ENCODE results near the gene NPTN.
A peak's percentile ranks its signal among the peaks of the same experiment; 100 is the strongest.
"Not testable (repeated sequence)": the region's sequence is repeated elsewhere in the genome, so short reads cannot be mapped to it uniquely, and the experiment has no call there.

Gene NPTN

GRCh38 chr15:73633111-73633990 is at the start of gene NPTN:
NPTN (minus strand) TSS chr15:73633389; CDS start chr15:73633215, 174 bp downstream.
- DNase-seq, result peak; percentile 91

GRCh38 chr15:73682600-73683090 is 49.5 kb upstream of the NPTN start:
- no peak for DNase-seq

DNA sequence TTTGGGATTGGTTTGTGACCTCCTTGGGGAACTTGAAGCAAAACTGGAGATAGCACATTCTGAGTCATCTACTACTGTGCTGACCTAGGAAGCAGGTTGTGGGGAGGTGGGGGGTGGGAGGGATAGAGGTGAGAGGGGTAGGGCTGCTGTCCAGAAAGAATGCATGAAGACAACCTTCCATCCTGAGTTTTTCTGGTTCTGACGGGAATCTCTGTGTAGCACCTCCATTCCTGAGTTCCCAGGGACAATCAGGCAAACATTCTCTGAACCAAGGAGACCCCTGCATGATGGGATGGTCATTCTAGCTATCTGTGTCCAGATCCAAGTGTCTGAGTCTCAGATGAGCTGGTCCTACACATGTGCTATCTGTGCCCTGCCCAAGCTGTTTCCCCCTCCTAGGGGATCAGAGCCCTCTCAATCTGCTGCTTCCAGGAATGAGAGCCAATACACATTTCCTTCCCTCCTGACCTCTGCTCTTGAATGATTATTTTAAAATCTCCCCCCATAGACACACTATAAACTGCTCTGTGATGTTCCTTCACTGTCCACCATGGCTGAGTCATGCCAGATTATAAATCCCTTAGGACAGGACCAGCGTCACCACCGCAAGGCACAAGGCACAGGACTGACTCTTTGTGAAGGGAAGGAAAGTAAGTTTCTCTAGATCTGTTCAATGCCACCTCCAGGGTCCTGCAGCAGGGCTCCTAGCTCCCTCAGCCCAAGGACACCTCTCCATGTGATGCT is 48.8 kb upstream of the NPTN start:
- no peak for DNase-seq

- DNase-seq, result no peak
Measured at GRCh38 chr15:73681063-73681462, 47.9 kb upstream of the NPTN start.

DNA sequence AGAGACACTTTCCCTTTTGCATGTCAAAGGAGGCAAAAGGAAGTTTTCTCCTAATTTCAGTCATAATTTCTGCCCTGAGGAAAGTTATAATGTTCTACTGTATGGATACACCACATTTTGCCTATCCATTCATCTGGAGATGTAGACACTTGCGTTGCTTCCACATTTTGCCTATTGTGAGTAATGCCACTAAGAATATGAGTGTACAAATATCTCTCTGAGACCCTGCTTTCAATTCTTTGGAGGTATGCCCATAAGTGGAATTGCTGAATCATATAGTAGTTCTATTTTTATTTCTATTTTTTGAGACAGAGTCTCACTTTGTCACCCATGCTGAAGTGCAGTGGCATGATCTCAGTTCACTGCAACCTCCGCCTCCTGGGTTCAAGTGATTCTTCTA is 47.4 kb upstream of the NPTN start:
- no peak for DNase-seq

DNA sequence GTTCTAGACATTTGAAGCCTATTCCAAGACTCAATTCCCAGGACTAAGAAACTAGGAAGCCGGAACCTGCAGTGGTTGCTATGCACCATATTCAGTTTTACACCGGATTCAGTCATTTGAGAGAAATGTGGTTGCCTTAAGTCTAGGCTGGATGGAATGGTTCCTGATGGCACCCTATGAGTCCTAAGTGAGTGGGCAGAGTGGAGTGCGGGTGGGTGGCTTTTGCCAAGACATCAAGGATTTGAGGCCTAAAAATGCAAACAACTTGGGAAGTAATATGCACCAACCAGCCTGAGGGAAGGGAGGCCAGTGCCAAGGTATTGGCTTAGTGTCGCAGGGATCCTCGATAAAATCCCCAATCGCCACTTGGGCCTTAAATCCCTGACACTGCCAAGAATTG is 46.8 kb upstream of the NPTN start:
- DNase-seq, result no peak

DNA sequence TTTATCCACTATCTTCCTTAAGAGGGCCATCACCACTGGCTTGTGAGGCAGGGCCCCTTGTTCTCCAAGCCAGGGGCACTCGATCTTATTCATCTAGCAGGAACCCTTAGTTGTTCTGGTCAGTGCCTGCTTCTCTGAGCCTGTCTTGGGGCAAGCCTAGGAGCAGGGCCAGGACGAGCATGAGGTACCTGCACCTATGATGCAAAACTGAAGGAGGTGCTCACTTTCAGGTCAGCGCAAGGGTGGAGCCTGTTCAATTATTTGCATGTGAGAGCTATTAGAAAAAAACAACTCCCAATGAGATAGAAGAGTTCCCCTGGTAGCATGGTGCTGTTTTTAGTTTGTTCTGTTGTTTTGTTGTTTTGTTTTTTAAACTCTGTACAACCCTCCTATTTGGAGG is 46.0 kb upstream of the NPTN start:
- no peak for DNase-seq

DNA sequence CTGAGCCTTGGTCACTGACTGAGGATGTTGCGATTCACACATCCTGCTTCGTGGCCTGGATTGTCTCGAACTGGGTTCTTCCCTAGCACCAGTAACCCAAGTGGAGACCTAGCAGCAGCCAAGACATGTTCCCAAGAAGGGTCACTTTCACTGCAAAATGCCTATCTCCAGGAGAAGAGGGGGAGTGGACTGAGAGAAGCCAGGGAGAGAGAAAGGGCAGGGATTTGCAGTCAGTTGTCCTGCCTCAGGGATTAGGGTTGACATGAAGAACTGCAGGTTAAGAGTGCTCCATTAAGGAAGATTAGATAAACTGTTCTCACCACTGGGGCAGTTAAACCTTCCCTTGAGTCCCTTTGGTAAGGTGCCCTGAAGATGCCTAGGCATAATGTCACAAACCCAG is 45.3 kb upstream of the NPTN start:
- DNase-seq, result no peak

DNA sequence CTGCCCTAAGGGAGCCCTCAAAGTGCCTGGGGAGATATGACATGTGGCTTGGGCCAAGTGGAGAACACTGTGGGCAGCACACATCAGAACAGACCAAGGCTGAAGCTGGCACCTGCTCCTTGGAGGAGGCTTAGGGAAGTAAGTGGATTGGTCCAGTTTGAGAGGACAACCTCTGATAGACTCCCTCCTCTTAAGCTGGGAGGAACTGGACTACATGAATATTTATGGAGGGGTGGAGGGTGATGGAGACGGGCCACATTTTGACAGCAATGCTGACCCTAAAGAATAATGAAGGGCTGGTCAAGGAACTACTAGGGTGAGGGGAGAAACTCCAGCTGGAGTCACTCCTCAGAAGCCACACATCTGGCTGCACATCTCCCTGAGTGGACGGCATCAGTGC is 44.5 kb upstream of the NPTN start:
- no peak for DNase-seq

GRCh38 chr15:73677146-73677607 is 44.0 kb upstream of the NPTN start:
- DNase-seq, result no peak

DNA sequence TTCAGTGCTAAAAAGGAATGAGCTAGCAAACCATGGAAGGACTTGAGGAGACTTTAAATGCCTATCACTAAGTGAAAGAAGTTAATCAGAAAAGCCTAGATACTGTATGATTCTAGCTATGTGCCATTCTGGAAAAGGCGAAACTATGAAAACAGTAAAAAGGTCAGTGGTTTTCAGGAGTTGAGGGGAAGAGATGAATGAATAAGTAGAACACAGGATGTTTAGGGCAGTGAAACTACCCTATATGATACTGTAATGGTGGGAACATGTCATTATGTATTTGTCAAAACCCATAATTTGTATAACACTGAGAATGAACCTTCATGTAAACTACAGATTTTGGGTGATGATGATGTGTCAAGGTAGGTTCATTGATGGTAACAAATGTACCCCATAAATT is 41.4 kb upstream of the NPTN start:
- no peak for DNase-seq

DNA sequence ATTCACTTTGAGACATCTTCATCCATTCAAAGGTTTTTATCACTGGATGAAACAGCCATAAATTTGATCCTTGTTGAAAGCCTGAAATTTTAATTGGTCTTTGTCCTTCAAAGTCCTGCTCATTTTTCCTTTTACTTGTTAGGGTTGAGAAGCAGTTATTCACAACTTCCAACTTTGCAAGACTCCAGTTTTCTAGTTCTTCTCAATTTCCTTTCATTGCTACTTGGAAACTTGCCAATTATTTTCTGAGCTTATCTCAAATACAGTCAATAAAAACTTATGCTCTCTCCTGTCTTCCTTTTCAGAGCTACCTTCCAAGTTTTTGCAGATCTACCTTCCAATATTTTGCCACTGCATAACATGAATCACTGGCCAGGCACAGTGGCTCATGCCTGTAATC is 27.3 kb upstream of the NPTN start:
- no peak for DNase-seq

- no peak for DNase-seq
Measured at GRCh38 chr15:73658645-73659044, 25.5 kb upstream of the NPTN start.

GRCh38 chr15:73655724-73656123 is 22.5 kb upstream of the NPTN start:
- no peak for DNase-seq

DNA sequence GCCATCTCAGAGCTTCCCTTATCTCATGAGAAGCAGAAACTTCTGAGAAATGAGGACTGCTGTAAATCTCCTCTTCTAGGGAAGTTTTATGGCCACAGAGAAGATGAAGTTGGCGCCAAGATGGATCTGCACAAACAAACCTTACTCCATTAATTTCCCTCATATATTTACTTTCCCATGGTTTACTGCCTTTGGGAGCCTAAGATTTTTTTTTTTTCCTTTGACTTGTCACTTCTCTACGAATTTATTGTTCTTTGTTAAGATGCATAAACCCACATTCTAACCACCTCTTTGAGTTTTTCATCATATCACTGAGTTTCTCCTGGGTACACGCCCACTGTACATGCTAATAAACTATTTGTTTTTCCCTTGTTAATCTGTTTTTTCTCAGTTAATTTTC is 21.5 kb upstream of the NPTN start:
- no peak for DNase-seq

DNA sequence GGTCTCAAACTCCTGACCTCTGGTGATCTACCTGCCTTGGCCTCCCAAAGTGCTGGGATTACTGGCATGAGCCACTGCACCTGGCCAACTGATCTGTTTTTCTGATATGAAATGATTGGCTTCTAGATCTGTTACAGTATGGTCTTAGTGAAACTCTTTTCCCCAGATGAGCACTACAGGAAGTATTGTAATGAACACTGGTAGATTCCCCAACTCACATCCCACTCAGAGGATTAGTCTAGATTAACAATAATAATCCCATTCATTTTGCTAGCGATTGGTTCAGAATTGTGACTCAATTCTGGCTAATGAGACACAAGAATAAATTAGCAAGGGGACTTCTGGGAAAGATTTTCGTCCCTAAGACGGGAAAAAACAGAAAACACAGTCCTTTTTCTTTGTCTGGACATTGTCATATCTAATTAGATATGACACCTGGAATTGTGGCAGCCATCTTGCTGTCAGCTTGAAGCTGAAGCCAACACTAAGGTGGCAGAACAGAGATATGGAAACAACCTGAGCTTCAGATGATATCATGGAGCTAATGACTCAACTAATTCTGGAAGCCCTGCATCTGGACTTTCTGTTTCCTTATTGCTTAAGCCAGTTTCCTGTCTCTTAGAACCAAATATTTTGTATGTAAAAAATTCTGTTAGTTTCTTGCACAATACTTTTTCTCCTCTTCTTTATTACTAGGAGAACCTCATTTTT is 17.4 kb upstream of the NPTN start:
- no peak for DNase-seq

GRCh38 chr15:73648014-73648295 is 14.8 kb upstream of the NPTN start:
- no peak for DNase-seq

DNA sequence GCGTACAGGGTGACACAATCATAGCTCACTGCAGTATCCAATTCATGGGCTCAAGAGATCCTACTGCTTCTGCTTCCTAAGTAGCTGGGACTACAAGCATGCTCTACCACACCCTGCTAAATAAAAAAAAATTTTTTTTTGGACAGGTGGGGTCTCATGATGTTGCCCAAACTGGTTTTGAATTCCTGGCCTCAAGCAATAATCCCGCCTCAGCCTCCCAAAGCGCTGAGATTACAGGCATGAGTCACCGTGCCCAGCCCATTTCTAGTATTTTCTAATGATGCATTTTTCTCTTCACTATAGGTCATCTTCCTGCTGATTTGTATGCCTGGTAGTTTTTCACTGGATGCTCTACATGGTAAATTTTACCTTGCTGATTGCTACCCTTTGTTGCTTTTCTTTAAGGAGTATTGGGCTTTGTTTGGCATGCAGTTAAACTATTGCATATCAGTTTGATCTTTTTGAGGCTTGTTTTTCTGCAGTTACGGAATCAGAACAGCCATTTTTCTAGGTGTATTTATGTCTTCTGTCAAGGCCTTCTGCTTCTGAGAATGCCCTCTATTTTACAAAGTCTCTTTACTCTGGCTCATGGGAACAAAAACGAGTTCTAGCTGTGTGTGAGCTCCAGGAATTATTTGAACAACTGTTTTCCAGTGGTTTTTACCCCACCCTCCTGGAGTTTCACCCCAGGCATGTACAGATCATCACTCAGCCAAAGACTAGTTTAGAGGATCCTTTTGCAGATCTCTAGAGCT is 14.2 kb upstream of the NPTN start:
- no peak for DNase-seq

GRCh38 chr15:73639464-73639863 is 6.3 kb upstream of the NPTN start:
- not testable (repeated sequence) for DNase-seq

DNA sequence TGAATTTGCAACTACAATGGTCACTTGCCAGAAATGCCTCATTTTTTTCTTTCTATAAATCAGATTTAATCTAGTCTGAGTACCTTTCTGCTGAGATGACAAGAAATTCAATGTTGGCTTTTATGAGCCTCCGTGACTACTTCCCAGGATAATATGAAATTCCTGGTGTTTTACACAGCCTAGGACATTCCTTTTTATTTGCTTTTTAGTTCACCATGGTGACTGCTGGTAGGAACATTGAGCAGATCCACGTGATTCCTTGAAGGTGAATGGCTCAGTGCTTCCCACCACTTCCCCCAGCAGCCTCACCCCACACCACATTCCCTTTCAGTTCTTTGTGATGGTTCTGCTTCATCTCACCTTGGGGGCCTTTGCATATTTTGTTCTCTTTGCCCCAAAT is 4.3 kb upstream of the NPTN start:
- no peak for DNase-seq

GRCh38 chr15:73633991-73634495 is 854 bp upstream of the NPTN start:
- DNase-seq, result no peak

DNA sequence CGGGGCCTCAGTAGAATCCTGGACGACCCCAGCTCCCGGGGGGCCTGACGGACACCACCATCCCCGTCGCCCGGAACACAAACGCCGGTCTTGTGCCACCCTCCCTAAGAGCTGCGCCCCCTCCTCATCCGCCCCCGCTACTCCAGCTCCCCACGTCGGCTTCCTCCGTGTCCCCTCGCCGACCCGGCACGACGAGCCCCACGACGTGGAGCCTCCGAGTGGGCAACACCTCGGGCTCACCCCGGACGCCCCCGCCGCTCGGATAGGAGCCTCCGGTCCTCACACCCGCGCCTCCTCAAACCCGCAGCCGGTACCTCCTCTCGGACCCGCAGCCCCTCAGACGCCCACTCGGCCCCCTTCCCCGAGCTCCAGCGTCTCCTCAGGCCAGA is 525 bp downstream of the NPTN start:
- DNase-seq, result no peak
